Breast epithelium (tissue), 3 donors: ENCODE measurements around the gene UPF3A.

Experiments
- CTCF ChIP-seq, 3 donors: fragments of 450-650 bp; IDR thresholded peaks; one replicate each; pipeline ENCODE4 v1.5.1; 2016 to 2017; ENCODE audit warnings: antibody characterized with exemption in 3 of 3, mild to moderate bottlenecking in 3 of 3, moderate library complexity in 3 of 3
- POLR2A ChIP-seq: fragments of 450-650 bp; IDR thresholded peaks from one replicate; pipeline ENCODE4 v1.6.1; 2016; ENCODE audit warnings: antibody characterized with exemption, mild to moderate bottlenecking, moderate library complexity
- POLR2AphosphoS5 ChIP-seq, 3 donors: sonication (generic); formaldehyde crosslinking; IDR thresholded peaks; one replicate each; pipeline ENCODE4 v1.6.1; 2017; ENCODE audit warnings: antibody characterized with exemption in 3 of 3

- TF ChIP-seq CTCF (IDR thresholded peaks at IDR 0.05): no peak
- no peak for TF ChIP-seq POLR2A
- no peak for TF ChIP-seq POLR2AphosphoS5 (IDR thresholded peaks at IDR 0.05)
These were observed 20.0 kb upstream of the UPF3A start for GRCh38 chr13:114261328-114261965.
